Stimulated activated memory B cell treated with anti-CD40 and anti-IgM and Interleukin-4, amounts not matched to agents 10 μg/mL and 1 μg/mL and 100 μg/mL, for 72 hours (primary cell): ENCODE measurements around the gene PHACTR2.

Experiments
- ATAC-seq: fragments of 150-1000 bp; cut with Tn5 transposase; 2 replicates; pipeline ENCODE4 v1.10.0; 2021
- H3K27ac Mint-ChIP-seq: one replicate; pipeline ENCODE4 v1.8.0; 2022; ENCODE audit warnings: mild to moderate bottlenecking, mixed read lengths
- H3K27me3 Mint-ChIP-seq: one replicate; pipeline ENCODE4 v1.8.0; 2022; ENCODE audit warnings: mixed read lengths
- H3K36me3 Mint-ChIP-seq: one replicate; pipeline ENCODE4 v1.8.0; 2022; ENCODE audit warnings: mixed read lengths
- H3K4me1 Mint-ChIP-seq: one replicate; pipeline ENCODE4 v1.8.0; 2022; ENCODE audit warnings: mixed read lengths
- H3K4me3 Mint-ChIP-seq: one replicate; pipeline ENCODE4 v1.8.0; 2022; ENCODE audit warnings: mild to moderate bottlenecking, moderate library complexity, mixed read lengths
- H3K9me3 Mint-ChIP-seq: one replicate; pipeline ENCODE4 v1.8.0; 2022; ENCODE audit warnings: mixed read lengths

The PHACTR2 gene

GRCh38 chr6:143700684-143701348 lies 23.1 kb downstream of the PHACTR2 start:
- Mint-ChIP-seq H3K4me1 (peaks cover 10% of the 10 kb centered on the region), H3K9me3 (no peaks in the 10 kb centered on the region), H3K36me3 (peaks cover 19% of the 10 kb centered on the region), H3K4me3 (no peak overlapping the region), H3K27ac (no peak overlapping the region), H3K27me3 (no peaks in the 10 kb centered on the region)
- no peak for ATAC-seq

GRCh38 chr6:143701349-143702234 lies 23.8 kb downstream of the PHACTR2 start:
- no peak overlapping the region for H3K4me3 Mint-ChIP-seq
- H3K9me3 Mint-ChIP-seq = no peaks in the 10 kb centered on the region
- H3K27ac Mint-ChIP-seq = no peak overlapping the region
- no peaks in the 10 kb centered on the region for H3K27me3 Mint-ChIP-seq
- no peak for ATAC-seq
- H3K36me3 Mint-ChIP-seq = peaks cover 19% of the 10 kb centered on the region
- peaks cover 10% of the 10 kb centered on the region for H3K4me1 Mint-ChIP-seq

DNA sequence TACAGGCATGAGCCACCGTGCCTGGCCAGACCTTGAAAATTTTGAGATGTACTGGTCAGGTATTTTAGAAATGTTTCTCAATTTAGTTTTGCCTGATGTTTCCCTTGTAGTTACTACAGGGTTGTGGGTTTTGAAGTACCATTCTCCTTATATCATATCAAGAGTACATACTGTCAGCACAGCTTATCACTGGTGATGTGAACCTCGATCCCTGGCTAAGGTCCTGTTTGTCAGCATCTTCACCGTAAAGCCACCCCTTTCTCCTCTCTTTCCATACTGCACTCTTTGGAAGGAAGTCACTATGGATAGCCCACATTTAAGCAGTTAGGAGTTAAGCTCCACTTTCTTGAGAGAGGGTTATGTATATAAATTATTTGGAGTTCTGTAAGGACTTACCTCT lies 27.8 kb downstream of the PHACTR2 start:
- peaks cover 11% of the 10 kb centered on the region for H3K4me1 Mint-ChIP-seq
- H3K27ac Mint-ChIP-seq = no peak overlapping the region
- ATAC-seq = no peak
- peaks cover 6% of the 10 kb centered on the region for H3K36me3 Mint-ChIP-seq
- no peaks in the 10 kb centered on the region for H3K27me3 Mint-ChIP-seq
- no peaks in the 10 kb centered on the region for H3K9me3 Mint-ChIP-seq
- H3K4me3 Mint-ChIP-seq = no peak overlapping the region

DNA sequence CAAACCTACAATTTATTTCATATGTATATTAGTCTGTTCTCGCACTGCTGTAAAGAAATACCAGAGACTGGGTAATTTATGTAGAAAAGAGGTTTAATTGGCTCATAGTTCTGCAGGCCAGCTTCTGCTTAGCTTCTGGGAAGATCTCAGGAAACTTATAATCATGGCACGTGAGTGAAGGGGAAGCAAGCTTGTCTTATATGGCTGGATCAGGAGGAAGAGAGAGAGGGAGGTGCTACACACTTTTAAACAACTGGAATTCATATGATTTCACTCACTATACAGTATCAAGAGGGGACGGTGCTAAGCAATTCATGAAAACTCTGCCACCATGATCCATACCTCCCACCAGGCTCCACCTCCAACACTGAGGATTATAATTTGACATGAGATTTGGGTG lies 29.9 kb downstream of the PHACTR2 start:
- Mint-ChIP-seq H3K4me3 (no peak overlapping the region), H3K36me3 (peaks cover 6% of the 10 kb centered on the region), H3K27ac (no peak overlapping the region), H3K27me3 (no peaks in the 10 kb centered on the region), H3K4me1 (peaks cover 11% of the 10 kb centered on the region), H3K9me3 (no peaks in the 10 kb centered on the region)
- no peak for ATAC-seq

GRCh38 chr6:143708889-143709288 lies 31.1 kb downstream of the PHACTR2 start:
- Mint-ChIP-seq H3K4me3 (no peak overlapping the region), H3K4me1 (peaks cover 11% of the 10 kb centered on the region), H3K27me3 (no peaks in the 10 kb centered on the region), H3K27ac (no peak overlapping the region), H3K36me3 (peaks cover 6% of the 10 kb centered on the region), H3K9me3 (no peaks in the 10 kb centered on the region)
- ATAC-seq = no peak

GRCh38 chr6:143711714-143712113 lies 33.9 kb downstream of the PHACTR2 start:
- Mint-ChIP-seq H3K27me3 (no peaks in the 10 kb centered on the region), H3K27ac (no peak overlapping the region), H3K36me3 (peaks cover 9% of the 10 kb centered on the region), H3K4me3 (no peak overlapping the region), H3K4me1 (peaks cover 11% of the 10 kb centered on the region), H3K9me3 (no peaks in the 10 kb centered on the region)
- ATAC-seq = no peak

DNA sequence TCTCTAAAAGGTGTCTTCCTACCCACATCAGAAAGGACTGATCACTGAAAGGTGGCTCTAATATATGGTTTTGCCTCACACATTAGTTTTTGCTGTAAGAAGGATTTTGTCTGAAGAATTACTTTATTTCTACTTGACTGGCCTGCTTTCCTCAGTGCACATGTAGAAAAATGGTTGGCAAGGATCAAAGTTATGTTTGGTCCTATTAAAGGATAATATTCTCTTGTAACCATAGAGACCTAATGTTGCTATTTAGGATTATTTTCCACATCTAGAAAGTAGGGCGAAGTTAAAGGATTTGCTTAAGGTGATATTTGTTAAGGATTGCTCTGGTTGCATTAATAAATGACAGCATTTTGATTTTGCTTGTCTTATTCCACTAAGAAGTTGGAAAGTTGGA lies 40.7 kb downstream of the PHACTR2 start:
- Mint-ChIP-seq H3K4me1 (no peaks in the 10 kb centered on the region), H3K9me3 (no peaks in the 10 kb centered on the region), H3K36me3 (peaks cover 19% of the 10 kb centered on the region), H3K27me3 (no peaks in the 10 kb centered on the region), H3K4me3 (no peak overlapping the region), H3K27ac (no peak overlapping the region)
- ATAC-seq = no peak

DNA sequence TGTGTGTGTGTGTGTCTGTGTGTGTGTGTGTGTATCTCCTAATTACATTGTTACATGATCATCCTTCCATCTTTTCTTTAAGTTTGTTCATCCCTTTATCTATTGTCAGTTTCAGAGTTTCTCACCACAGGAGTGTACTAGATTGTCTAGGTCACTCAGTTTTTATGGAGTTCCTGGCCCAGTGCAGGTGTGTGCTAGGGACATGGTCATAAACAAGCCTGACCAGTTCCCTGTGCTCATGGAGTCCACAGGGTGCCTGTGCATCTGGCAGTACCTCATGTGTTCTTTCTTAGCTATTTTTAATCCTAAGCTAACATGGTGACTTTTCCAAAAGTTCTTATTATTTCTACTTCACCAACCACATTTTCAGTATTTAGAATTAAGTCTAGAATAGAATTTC lies 43.9 kb downstream of the PHACTR2 start:
- H3K27me3 Mint-ChIP-seq = no peaks in the 10 kb centered on the region
- peaks cover 33% of the 10 kb centered on the region for H3K36me3 Mint-ChIP-seq
- no peak overlapping the region for H3K4me3 Mint-ChIP-seq
- ATAC-seq = no peak
- H3K9me3 Mint-ChIP-seq = peaks cover 7% of the 10 kb centered on the region
- no peak overlapping the region for H3K27ac Mint-ChIP-seq
- peaks cover 7% of the 10 kb centered on the region for H3K4me1 Mint-ChIP-seq

DNA sequence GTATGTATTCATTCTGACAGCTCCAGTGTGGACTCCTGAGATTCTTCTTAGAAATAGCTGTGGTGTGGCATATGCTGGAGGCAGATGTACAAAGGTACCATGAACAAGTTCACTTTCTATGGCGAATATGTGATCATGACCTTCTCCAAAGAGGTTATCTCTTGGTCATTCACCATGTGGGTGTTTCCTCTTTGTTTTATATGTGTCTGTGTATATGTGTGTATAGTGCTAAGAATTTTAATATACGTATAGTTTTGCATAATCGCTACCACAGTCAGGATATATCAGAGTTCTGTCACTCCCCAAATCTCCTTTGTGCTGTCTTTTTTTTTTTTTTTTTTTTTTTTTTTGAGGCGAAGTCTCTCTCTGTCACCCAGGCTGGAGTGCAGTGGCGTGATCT lies 47.1 kb downstream of the PHACTR2 start:
- peaks cover 7% of the 10 kb centered on the region for H3K4me1 Mint-ChIP-seq
- no peak overlapping the region for H3K27ac Mint-ChIP-seq
- peaks cover 39% of the 10 kb centered on the region for H3K36me3 Mint-ChIP-seq

GRCh38 chr6:143726015-143726647 lies 48.4 kb downstream of the PHACTR2 start:
- no peak overlapping the region for H3K4me3 Mint-ChIP-seq
- peak; percentile 41 for ATAC-seq

More for the DNA sequence above, 47.1 kb downstream of the PHACTR2 start:
- Mint-ChIP-seq H3K4me3 (no peak overlapping the region), H3K9me3 (peaks cover 13% of the 10 kb centered on the region), H3K27me3 (no peaks in the 10 kb centered on the region)
- no peak for ATAC-seq

GRCh38 chr6:143727035-143727434 lies 49.3 kb downstream of the PHACTR2 start:
- H3K9me3 Mint-ChIP-seq = peaks cover 13% of the 10 kb centered on the region
- no peak overlapping the region for H3K4me3 Mint-ChIP-seq
- H3K4me1 Mint-ChIP-seq = peaks cover 11% of the 10 kb centered on the region
- H3K36me3 Mint-ChIP-seq = peaks cover 39% of the 10 kb centered on the region
- H3K27me3 Mint-ChIP-seq = no peaks in the 10 kb centered on the region
- ATAC-seq = no peak
- no peak overlapping the region for H3K27ac Mint-ChIP-seq

More at GRCh38 chr6:143726015-143726647, 48.4 kb downstream of the PHACTR2 start:
- Mint-ChIP-seq H3K27ac (no peak overlapping the region), H3K27me3 (no peaks in the 10 kb centered on the region), H3K9me3 (peaks cover 13% of the 10 kb centered on the region), H3K36me3 (peaks cover 39% of the 10 kb centered on the region), H3K4me1 (peaks cover 7% of the 10 kb centered on the region)

DNA sequence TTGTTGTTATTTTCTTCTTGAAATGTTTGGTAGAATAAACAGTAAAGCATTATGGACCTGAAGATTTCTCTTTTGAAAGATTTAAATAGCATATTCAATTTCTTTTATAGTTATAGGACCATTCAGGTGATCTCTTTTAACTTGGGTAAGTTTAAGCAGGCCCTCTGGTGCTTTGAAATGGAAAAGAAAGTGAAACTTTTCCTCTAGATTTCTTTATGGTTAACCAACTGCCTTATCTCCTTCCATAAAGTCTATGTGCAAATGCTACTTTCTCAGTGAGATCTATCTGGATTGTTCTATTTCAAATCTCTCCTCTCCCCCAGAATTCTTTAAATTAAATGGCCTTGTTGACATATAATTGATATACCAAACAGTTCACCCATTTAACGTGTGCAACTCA lies 54.0 kb downstream of the PHACTR2 start:
- Mint-ChIP-seq H3K36me3 (peaks cover 11% of the 10 kb centered on the region), H3K4me3 (no peak overlapping the region), H3K27ac (no peak overlapping the region), H3K4me1 (peaks cover 21% of the 10 kb centered on the region), H3K9me3 (peaks cover 6% of the 10 kb centered on the region), H3K27me3 (no peaks in the 10 kb centered on the region)
- no peak for ATAC-seq

DNA sequence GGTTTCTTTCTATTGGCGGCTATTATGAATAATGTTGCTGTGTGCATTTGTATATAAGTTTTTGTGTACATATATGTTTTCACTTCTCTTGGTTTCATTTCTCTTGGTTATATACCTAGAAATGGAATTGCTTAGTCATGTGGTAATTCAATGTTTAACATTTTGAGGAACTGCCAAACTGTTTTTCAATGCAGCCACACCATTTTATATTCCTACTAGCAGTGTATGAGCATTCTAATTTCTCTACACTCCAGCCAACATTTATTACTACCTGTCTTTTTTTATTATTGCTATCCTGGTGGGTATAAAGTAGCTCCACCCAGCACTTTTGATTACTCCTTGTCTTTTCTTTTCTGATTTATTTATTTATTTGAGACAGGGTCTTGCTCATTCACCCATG lies 54.8 kb downstream of the PHACTR2 start:
- Mint-ChIP-seq H3K4me3 (no peak overlapping the region), H3K27me3 (no peaks in the 10 kb centered on the region), H3K27ac (no peak overlapping the region), H3K4me1 (peaks cover 21% of the 10 kb centered on the region), H3K9me3 (peaks cover 2% of the 10 kb centered on the region), H3K36me3 (peaks cover 6% of the 10 kb centered on the region)
- no peak for ATAC-seq

DNA sequence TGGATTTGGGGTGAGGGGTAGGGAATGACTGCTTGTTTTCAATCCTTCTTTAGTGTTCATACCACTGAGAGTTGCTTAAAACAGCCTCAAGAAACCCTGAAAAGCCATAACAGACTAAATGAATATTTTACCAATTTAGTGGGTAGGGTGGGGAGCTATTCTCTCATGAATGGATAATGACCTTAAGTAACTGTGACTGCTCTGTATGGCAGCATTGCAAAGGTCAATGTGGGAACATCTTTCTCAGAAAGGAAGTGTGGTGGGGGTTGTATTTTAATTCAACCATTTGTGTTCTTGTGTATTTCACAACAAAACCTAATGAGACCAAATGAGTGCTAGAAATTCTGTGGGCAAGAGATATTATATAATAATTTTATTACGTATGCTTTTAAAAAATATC lies 55.7 kb downstream of the PHACTR2 start:
- Mint-ChIP-seq H3K9me3 (peaks cover 2% of the 10 kb centered on the region), H3K27ac (no peak overlapping the region), H3K4me1 (peaks cover 21% of the 10 kb centered on the region), H3K27me3 (no peaks in the 10 kb centered on the region), H3K4me3 (no peak overlapping the region), H3K36me3 (peaks cover 6% of the 10 kb centered on the region)
- ATAC-seq = peak; percentile 31

DNA sequence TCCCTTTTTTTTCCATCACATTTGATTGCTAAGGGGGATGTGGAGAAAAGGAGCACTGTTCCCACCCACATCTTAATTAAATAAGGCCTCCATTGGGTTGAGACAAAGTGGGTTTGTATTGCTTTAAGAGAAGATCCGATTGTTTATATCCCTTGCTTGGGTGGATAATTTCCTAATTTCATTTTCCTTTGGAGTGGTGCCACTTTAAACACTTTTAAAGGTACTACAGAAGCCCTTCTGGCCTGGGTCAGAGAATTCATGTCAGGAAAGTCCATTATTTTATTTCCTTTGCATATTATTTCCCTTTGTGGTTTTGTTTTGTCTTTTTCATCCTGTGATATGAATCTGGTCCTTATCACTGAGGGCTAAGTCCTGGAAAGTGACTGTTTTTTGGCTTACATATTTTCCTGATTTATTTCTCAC lies 56.9 kb downstream of the PHACTR2 start:
- no peak overlapping the region for H3K27ac Mint-ChIP-seq
- no peaks in the 10 kb centered on the region for H3K9me3 Mint-ChIP-seq
- no peak overlapping the region for H3K4me3 Mint-ChIP-seq
- H3K27me3 Mint-ChIP-seq = no peaks in the 10 kb centered on the region
- no peak for ATAC-seq
- H3K4me1 Mint-ChIP-seq = peaks cover 21% of the 10 kb centered on the region
- H3K36me3 Mint-ChIP-seq = peaks cover 6% of the 10 kb centered on the region
